ENCODE measurements around the gene NEDD9. TPM values are rescaled to one million over a fixed set of nuclear protein-coding genes. Genes with fewer than 3 reads are reported as not detected.

NEDD9 gene
- total and polyA plus RNA-seq, 2 of the 13 experiments (the other 11 are each of a cell fraction or from before 2014, with no cell fraction given): 27.1 to 389 TPM

DNA sequence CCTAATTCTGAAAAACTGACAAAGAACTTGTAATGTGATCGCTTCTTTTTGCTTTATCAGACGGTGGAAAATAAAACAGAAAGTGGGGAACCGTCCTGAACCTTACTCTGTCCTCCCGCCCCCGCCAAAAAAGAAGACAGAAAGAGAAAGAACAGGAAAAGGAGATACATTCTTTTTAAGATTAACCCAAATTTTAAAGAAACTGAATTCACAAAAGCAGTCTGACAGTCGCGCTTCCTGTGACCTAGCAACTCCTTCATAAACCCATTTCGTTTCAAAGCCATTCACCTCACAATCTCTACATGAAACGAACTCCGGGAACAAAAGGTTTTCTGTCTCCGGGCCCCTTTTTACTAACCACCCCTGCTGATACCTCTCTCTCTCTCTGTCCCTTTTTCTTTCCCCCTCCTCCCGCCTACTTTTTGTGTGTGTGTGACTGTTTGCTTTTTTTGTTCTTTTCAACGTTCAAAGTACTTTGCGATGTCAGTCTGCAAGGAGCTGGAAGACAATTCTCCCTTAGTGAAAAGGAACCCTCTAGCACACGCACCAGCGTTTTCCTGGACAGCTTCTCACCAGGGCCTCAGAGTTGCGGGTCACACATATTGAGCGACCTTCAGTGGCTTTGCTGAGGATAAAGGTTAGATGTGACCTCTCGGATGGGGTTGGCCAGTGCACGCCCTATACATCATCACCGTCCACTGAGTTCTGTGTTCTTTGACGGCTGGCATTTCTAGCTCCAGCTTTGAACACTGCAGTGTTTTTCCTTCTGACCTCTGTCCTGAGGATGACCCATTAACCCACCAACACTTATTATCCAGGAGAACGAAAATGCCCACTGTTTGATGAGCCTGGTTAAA is 530 bp upstream of the NEDD9 start (continued):
- peak; percentile 77; the same call in 1 of the 2 replicates for TF ChIP-seq ZFP90 (CRISPR knock-in tag; IDR thresholded peaks at IDR 0.05; ENCODE audit: borderline replicate concordance)
- no peak for TF ChIP-seq ZNF572 (CRISPR knock-in tag; IDR thresholded peaks at IDR 0.05)
- no peak; the same call in 1 of the 2 replicates for TF ChIP-seq TAF1 (CRISPR knock-in tag; IDR thresholded peaks at IDR 0.05)
- no peak for TF ChIP-seq IKZF4 (CRISPR knock-in tag; IDR thresholded peaks at IDR 0.05; ENCODE audit: borderline replicate concordance, low read depth, not compliant biosample characterization)
- TF ChIP-seq, protein P1, sequence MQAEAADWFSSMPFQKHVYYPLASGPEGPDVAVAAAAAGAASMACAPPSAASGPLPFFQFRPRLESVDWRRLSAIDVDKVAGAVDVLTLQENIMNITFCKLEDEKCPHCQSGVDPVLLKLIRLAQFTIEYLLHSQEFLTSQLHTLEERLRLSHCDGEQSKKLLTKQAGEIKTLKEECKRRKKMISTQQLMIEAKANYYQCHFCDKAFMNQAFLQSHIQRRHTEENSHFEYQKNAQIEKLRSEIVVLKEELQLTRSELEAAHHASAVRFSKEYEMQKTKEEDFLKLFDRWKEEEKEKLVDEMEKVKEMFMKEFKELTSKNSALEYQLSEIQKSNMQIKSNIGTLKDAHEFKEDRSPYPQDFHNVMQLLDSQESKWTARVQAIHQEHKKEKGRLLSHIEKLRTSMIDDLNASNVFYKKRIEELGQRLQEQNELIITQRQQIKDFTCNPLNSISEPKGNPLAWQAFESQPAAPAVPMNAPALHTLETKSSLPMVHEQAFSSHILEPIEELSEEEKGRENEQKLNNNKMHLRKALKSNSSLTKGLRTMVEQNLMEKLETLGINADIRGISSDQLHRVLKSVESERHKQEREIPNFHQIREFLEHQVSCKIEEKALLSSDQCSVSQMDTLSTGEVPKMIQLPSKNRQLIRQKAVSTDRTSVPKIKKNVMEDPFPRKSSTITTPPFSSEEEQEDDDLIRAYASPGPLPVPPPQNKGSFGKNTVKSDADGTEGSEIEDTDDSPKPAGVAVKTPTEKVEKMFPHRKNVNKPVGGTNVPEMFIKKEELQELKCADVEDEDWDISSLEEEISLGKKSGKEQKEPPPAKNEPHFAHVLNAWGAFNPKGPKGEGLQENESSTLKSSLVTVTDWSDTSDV (CRISPR knock-in tag; IDR thresholded peaks at IDR 0.05): no peak
- TF ChIP-seq ZNF652 (CRISPR knock-in tag; IDR thresholded peaks at IDR 0.05; ENCODE audit: borderline replicate concordance, low read depth): peak; percentile 33; the same call in 1 of the 2 replicates
- peak; percentile 78 for TF ChIP-seq HNF4A (CRISPR knock-in tag; IDR thresholded peaks at IDR 0.05)
- peak; percentile 51 for TF ChIP-seq CEBPG (CRISPR knock-in tag; IDR thresholded peaks at IDR 0.05)
- TF ChIP-seq ZNF883 (CRISPR knock-in tag; IDR thresholded peaks at IDR 0.05; ENCODE audit: not compliant biosample characterization): peak; percentile 27
- TF ChIP-seq, protein P2, sequence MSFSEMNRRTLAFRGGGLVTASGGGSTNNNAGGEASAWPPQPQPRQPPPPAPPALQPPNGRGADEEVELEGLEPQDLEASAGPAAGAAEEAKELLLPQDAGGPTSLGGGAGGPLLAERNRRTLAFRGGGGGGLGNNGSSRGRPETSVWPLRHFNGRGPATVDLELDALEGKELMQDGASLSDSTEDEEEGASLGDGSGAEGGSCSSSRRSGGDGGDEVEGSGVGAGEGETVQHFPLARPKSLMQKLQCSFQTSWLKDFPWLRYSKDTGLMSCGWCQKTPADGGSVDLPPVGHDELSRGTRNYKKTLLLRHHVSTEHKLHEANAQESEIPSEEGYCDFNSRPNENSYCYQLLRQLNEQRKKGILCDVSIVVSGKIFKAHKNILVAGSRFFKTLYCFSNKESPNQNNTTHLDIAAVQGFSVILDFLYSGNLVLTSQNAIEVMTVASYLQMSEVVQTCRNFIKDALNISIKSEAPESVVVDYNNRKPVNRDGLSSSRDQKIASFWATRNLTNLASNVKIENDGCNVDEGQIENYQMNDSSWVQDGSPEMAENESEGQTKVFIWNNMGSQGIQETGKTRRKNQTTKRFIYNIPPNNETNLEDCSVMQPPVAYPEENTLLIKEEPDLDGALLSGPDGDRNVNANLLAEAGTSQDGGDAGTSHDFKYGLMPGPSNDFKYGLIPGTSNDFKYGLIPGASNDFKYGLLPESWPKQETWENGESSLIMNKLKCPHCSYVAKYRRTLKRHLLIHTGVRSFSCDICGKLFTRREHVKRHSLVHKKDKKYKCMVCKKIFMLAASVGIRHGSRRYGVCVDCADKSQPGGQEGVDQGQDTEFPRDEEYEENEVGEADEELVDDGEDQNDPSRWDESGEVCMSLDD (CRISPR knock-in tag; IDR thresholded peaks at IDR 0.05; ENCODE audit: borderline replicate concordance): no peak; the same call in 1 of the 2 replicates
- TF ChIP-seq NR2F6 (IDR thresholded peaks at IDR 0.05): peak; percentile 96
- peak; percentile 96 for TF ChIP-seq NR2F6 (CRISPR knock-in tag; IDR thresholded peaks at IDR 0.05)
- TF ChIP-seq, protein P3, sequence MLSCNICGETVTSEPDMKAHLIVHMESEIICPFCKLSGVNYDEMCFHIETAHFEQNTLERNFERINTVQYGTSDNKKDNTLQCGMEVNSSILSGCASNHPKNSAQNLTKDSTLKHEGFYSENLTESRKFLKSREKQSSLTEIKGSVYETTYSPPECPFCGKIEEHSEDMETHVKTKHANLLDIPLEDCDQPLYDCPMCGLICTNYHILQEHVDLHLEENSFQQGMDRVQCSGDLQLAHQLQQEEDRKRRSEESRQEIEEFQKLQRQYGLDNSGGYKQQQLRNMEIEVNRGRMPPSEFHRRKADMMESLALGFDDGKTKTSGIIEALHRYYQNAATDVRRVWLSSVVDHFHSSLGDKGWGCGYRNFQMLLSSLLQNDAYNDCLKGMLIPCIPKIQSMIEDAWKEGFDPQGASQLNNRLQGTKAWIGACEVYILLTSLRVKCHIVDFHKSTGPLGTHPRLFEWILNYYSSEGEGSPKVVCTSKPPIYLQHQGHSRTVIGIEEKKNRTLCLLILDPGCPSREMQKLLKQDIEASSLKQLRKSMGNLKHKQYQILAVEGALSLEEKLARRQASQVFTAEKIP (CRISPR knock-in tag; IDR thresholded peaks at IDR 0.05; ENCODE audit: borderline replicate concordance): no peak
- no peak; the same call in 1 of the 2 replicates for TF ChIP-seq ZNF33B (CRISPR knock-in tag; IDR thresholded peaks at IDR 0.05)
- peak; percentile 40; the same call in 1 of the 2 replicates for TF ChIP-seq KDM2A (CRISPR knock-in tag; IDR thresholded peaks at IDR 0.05; ENCODE audit: borderline replicate concordance, low read depth)
- peak; percentile 65; the same call in 1 of the 2 replicates for TF ChIP-seq ZNF644 (CRISPR knock-in tag; IDR thresholded peaks at IDR 0.05; ENCODE audit: low read depth)
- TF ChIP-seq, protein P4, sequence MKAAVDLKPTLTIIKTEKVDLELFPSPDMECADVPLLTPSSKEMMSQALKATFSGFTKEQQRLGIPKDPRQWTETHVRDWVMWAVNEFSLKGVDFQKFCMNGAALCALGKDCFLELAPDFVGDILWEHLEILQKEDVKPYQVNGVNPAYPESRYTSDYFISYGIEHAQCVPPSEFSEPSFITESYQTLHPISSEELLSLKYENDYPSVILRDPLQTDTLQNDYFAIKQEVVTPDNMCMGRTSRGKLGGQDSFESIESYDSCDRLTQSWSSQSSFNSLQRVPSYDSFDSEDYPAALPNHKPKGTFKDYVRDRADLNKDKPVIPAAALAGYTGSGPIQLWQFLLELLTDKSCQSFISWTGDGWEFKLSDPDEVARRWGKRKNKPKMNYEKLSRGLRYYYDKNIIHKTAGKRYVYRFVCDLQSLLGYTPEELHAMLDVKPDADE (CRISPR knock-in tag; IDR thresholded peaks at IDR 0.05): no peak; the same call in 1 of the 2 replicates
- TF ChIP-seq SRSF1 (optimal IDR thresholded peaks at IDR 0.05; ENCODE audit: low read depth, low read length): no peak
- TF ChIP-seq ZNF543 (CRISPR knock-in tag; IDR thresholded peaks at IDR 0.05): 0 out of 2 replicates have a peak, but pooled peaks have one; percentile 78
- peak; percentile 63; the same call in 1 of the 2 replicates for TF ChIP-seq ZNF230 (CRISPR knock-in tag; IDR thresholded peaks at IDR 0.05)

Measured in HepG2 (cell line).